ENCODE results near the gene PARD3B.
A peak's percentile ranks its signal among the peaks of the same experiment; 100 is the strongest.

PARD3B gene

GRCh38 chr2:205297846-205298245, 752.6 kb downstream of the PARD3B start:
- TF ChIP-seq, protein P1, sequence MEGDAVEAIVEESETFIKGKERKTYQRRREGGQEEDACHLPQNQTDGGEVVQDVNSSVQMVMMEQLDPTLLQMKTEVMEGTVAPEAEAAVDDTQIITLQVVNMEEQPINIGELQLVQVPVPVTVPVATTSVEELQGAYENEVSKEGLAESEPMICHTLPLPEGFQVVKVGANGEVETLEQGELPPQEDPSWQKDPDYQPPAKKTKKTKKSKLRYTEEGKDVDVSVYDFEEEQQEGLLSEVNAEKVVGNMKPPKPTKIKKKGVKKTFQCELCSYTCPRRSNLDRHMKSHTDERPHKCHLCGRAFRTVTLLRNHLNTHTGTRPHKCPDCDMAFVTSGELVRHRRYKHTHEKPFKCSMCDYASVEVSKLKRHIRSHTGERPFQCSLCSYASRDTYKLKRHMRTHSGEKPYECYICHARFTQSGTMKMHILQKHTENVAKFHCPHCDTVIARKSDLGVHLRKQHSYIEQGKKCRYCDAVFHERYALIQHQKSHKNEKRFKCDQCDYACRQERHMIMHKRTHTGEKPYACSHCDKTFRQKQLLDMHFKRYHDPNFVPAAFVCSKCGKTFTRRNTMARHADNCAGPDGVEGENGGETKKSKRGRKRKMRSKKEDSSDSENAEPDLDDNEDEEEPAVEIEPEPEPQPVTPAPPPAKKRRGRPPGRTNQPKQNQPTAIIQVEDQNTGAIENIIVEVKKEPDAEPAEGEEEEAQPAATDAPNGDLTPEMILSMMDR (IDR thresholded peaks at IDR 0.05; ENCODE audit: low read length, missing control alignments) = no peak

GRCh38 chr2:205311201-205311600, 765.9 kb downstream of the PARD3B start:
- no peak overlapping the region for H3K4me3 ChIP-seq (replicated peaks; ENCODE audit: low read depth, low read length)
- TF ChIP-seq, protein P1 (IDR thresholded peaks at IDR 0.05; ENCODE audit: low read length, missing control alignments) = no peak
- no peak for DNase-seq (ENCODE audit: low read depth)

More at GRCh38 chr2:205297846-205298245, 752.6 kb downstream of the PARD3B start:
- no peak for DNase-seq (ENCODE audit: low read depth)
- no peak overlapping the region for H3K4me3 ChIP-seq (replicated peaks; ENCODE audit: low read depth, low read length)

- DNase-seq (ENCODE audit: low read depth) = peak; percentile 55
- H3K4me3 ChIP-seq (replicated peaks; ENCODE audit: low read depth, low read length) = no peak overlapping the region
- TF ChIP-seq, protein P1 (IDR thresholded peaks at IDR 0.05; ENCODE audit: low read length, missing control alignments) = no peak
These were observed 776.0 kb downstream of the PARD3B start for GRCh38 chr2:205321231-205321630.

DNA sequence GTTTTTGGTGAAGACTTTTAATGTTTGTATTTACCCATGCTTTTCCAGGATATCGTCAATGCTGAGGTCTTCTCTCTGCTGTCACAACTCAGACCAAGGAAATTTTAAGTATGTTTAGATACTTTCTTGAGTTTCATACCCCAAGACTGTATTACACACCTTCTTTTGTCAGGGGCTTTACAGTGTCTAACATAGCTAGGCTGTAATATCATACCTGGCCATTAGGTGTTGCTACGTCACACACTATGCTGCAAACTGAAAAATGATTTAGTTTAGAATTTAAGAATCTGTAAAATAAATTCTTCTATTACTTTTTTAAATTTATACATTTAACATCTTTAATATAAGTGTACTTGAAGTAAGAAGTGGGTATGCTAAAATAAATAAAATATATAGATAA, 778.7 kb downstream of the PARD3B start:
- TF ChIP-seq, protein P1 (IDR thresholded peaks at IDR 0.05; ENCODE audit: low read length, missing control alignments) = peak; percentile 59
- H3K4me3 ChIP-seq (replicated peaks; ENCODE audit: low read depth, low read length) = no peak overlapping the region
- DNase-seq (ENCODE audit: low read depth) = peak; percentile 30

- no peak overlapping the region for H3K4me3 ChIP-seq (replicated peaks; ENCODE audit: low read depth, low read length)
- TF ChIP-seq, protein P1 (IDR thresholded peaks at IDR 0.05; ENCODE audit: low read length, missing control alignments) = no peak
- no peak for DNase-seq (ENCODE audit: low read depth)
These were observed 779.1 kb downstream of the PARD3B start for GRCh38 chr2:205324355-205324754.

GRCh38 chr2:205333351-205333750, 788.1 kb downstream of the PARD3B start:
- no peak overlapping the region for H3K4me3 ChIP-seq (replicated peaks; ENCODE audit: low read depth, low read length)
- TF ChIP-seq, protein P1 (IDR thresholded peaks at IDR 0.05; ENCODE audit: low read length, missing control alignments) = no peak

GRCh38 chr2:205337274-205337673, 792.0 kb downstream of the PARD3B start:
- no peak overlapping the region for H3K4me3 ChIP-seq (replicated peaks; ENCODE audit: low read depth, low read length)
- TF ChIP-seq, protein P1 (IDR thresholded peaks at IDR 0.05; ENCODE audit: low read length, missing control alignments) = no peak
- DNase-seq (ENCODE audit: low read depth) = no peak

More at GRCh38 chr2:205333351-205333750, 788.1 kb downstream of the PARD3B start:
- DNase-seq (ENCODE audit: low read depth) = no peak

Measured in fibroblast of pulmonary artery (primary cell).